Prostate gland (tissue), 2 donors: ENCODE results near the gene SMG6. TPM values are rescaled to one million over a fixed set of nuclear protein-coding genes. Genes with fewer than 3 reads are reported as not detected.
"Not testable (repeated sequence)": the region's sequence is repeated elsewhere in the genome, so short reads cannot be mapped to it uniquely, and the experiment has no call there.

ENCODE experiments used
- DNase-seq: peaks from one replicate; pipeline ENCODE4 v3.0.0-alpha.2; 2019; ENCODE audit warnings: low spot score
- H3K27ac ChIP-seq, 2 donors: fragments of 200-600 bp; sonication (generic); 2 replicates each; pipeline ENCODE4 v1.5.1; 2017 to 2019
- H3K27me3 ChIP-seq: fragments of 200-600 bp; sonication (generic); replicated peaks from 2 replicates; pipeline ENCODE4 v1.5.1; 2019; ENCODE audit not compliant: insufficient read depth
- H3K36me3 ChIP-seq, 2 donors: fragments of 200-600 bp; sonication (generic); 1 replicate in 1 of 2; 2 replicates in 1 of 2; pipeline versions ENCODE4 v1.5.1 to v1.8.1; 2017 to 2019
- H3K4me1 ChIP-seq: fragments of 200-600 bp; sonication (generic); replicated peaks from 2 replicates; pipeline ENCODE4 v1.5.1; 2019
- H3K4me3 ChIP-seq, 2 donors: fragments of 200-600 bp; sonication (generic); 2 replicates each; pipeline ENCODE4 v1.5.1; 2017 to 2019
- H3K9me3 ChIP-seq: fragments of 200-600 bp; sonication (generic); 2 replicates; pipeline ENCODE4 v1.5.1; 2017
- CTCF ChIP-seq, 4 experiments: fragments of 200-600 bp in 2 of 4; fragments of 450-650 bp in 2 of 4; sonication (generic) in 2 of 4; IDR thresholded peaks; 1 replicate in 3 of 4; 2 replicates in 1 of 4; pipeline ENCODE4 v1.5.1; 2016 to 2019; ENCODE audit warnings: antibody characterized with exemption in 4 of 4, mild to moderate bottlenecking in 2 of 4, moderate library complexity in 2 of 4
- POLR2A ChIP-seq: fragments of 450-650 bp; IDR thresholded peaks from one replicate; pipeline ENCODE4 v1.6.1; 2016; ENCODE audit warnings: antibody characterized with exemption, mild to moderate bottlenecking
- POLR2AphosphoS5 ChIP-seq: sonication (generic); formaldehyde crosslinking; IDR thresholded peaks from one replicate; pipeline ENCODE4 v1.6.1; 2017; ENCODE audit warnings: antibody characterized with exemption
- WGBS: methylation state at CpG from one replicate; pipeline ENCODE4 v1.1.5; 2018; 5-methylcytosine and 5-hydroxymethylcytosine counted together
- intact Hi-C: fragments of 100-400 bp; cut with DNase I; formaldehyde crosslinking; loops from one replicate; pipeline ENCODE4 v1.14.2; 2022
- total RNA-seq, 2 donors: library from RNA; depleted of rRNA; stranded (reverse); fragments of >200 nt; gene quantifications; one replicate each; pipeline ENCODE4 v1.1.0, GENCODE V29; 2016

SMG6 gene
- total RNA-seq, 2 donors from 2014 or later = 23.8 to 56.0 TPM

GRCh38 chr17:2271985-2272702, 31.4 kb downstream of the SMG6 start:
- H3K4me3 ChIP-seq = no peak overlapping the region
- WGBS = 94% methylated on average over 3 of the region's 3 CpGs
- intact Hi-C loops = no loop called here
- TF ChIP-seq CTCF (IDR thresholded peaks at IDR 0.05) = no peak
- TF ChIP-seq POLR2AphosphoS5 = no peak
- TF ChIP-seq POLR2A = no peak
- no peaks in the 10 kb centered on the region for H3K9me3 ChIP-seq
- DNase-seq = no peak
- H3K27ac ChIP-seq = no peak overlapping the region
- H3K27me3 ChIP-seq = no peaks in the 10 kb centered on the region
- H3K4me1 ChIP-seq = no peaks in the 10 kb centered on the region
- no peaks in the 10 kb centered on the region for H3K36me3 ChIP-seq

GRCh38 chr17:2267354-2267753, 36.2 kb downstream of the SMG6 start:
- intact Hi-C loops = no loop called here
- H3K9me3 ChIP-seq = no peaks in the 10 kb centered on the region
- H3K27me3 ChIP-seq = no peaks in the 10 kb centered on the region
- no peak for DNase-seq
- no peak overlapping the region for H3K4me3 ChIP-seq
- H3K4me1 ChIP-seq = no peaks in the 10 kb centered on the region
- H3K36me3 ChIP-seq = no peaks in the 10 kb centered on the region
- WGBS = 89% methylated on average over 4 of the region's 4 CpGs
- TF ChIP-seq POLR2A (no peak), POLR2AphosphoS5 (no peak), CTCF (IDR thresholded peaks at IDR 0.05) (no peak)
- no peak overlapping the region for H3K27ac ChIP-seq

- no peaks in the 10 kb centered on the region for H3K27me3 ChIP-seq
- intact Hi-C loops = no loop called here
- H3K27ac ChIP-seq = no peak overlapping the region
- no peaks in the 10 kb centered on the region for H3K36me3 ChIP-seq
- H3K9me3 ChIP-seq = no peaks in the 10 kb centered on the region
- H3K4me3 ChIP-seq = no peak overlapping the region
- 89% methylated on average over 3 of the region's 3 CpGs for WGBS
- H3K4me1 ChIP-seq = no peaks in the 10 kb centered on the region
- no peak for TF ChIP-seq POLR2A
- TF ChIP-seq CTCF (IDR thresholded peaks at IDR 0.05) = no peak
- no peak for DNase-seq
Measured at GRCh38 chr17:2266865-2267228, 36.7 kb downstream of the SMG6 start.

GRCh38 chr17:2266045-2266864, 37.3 kb downstream of the SMG6 start:
- 86% methylated on average over 13 of the region's 13 CpGs for WGBS
- intact Hi-C loops = no loop called here
- Histone ChIP-seq H3K27ac (no peak overlapping the region), H3K27me3 (no peaks in the 10 kb centered on the region), H3K4me1 (no peaks in the 10 kb centered on the region), H3K36me3 (no peaks in the 10 kb centered on the region), H3K4me3 (no peak overlapping the region), H3K9me3 (no peaks in the 10 kb centered on the region)
- no peak for TF ChIP-seq POLR2A
- TF ChIP-seq CTCF (IDR thresholded peaks at IDR 0.05) = no peak
- TF ChIP-seq POLR2AphosphoS5 = no peak
- DNase-seq = no peak

- H3K9me3 ChIP-seq, H3K4me3 ChIP-seq, H3K27me3 ChIP-seq, H3K27ac ChIP-seq, H3K4me1 ChIP-seq, intact Hi-C loops, H3K36me3 ChIP-seq, DNase-seq: not testable (repeated sequence)
- WGBS = 93% methylated on average over 10 of the region's 10 CpGs
Measured at GRCh38 chr17:2265166-2265565, 38.4 kb downstream of the SMG6 start.
